Measurements from ENCODE around the gene VIPR1. TPM values are rescaled to one million over a fixed set of nuclear protein-coding genes. Genes with fewer than 3 reads are reported as not detected.
A peak's percentile ranks its signal among the peaks of the same experiment; 100 is the strongest.
"Not testable (repeated sequence)": the region's sequence is repeated elsewhere in the genome, so short reads cannot be mapped to it uniquely, and the experiment has no call there.

VIPR1 gene
- total RNA-seq, 1 donor from 2014 or later: 6.1 TPM

DNA sequence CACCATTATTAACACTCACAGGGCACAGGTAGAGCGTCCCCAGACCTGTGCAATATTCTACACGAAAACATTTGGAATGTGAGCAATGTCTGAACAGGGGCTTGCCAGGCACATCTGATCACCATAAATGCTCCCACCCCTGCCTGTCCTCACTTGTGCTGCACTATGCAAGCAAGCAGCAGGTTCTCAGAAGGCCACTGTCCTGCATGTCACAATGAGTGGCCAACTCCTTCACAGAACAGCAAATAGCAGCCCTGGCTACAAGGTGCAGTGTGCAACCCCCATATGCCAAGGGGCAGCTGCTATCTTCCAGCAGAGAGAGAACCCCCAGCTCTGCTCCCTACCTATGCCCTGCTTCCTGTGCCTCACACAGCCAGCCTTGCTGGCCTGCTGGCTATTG is 46.7 kb downstream of the VIPR1 start:
- H3K9me3 Mint-ChIP-seq (ENCODE audit: low read depth): no peaks in the 10 kb centered on the region
- peaks cover 16% of the 10 kb centered on the region for H3K36me3 Mint-ChIP-seq (ENCODE audit: low read depth)
- H3K27me3 Mint-ChIP-seq (ENCODE audit: low read depth): no peaks in the 10 kb centered on the region
- H3K4me1 Mint-ChIP-seq (ENCODE audit: low read depth): peaks cover 35% of the 10 kb centered on the region
- no peak overlapping the region for H3K27ac Mint-ChIP-seq (ENCODE audit: unreplicated experiment)
- TF ChIP-seq, protein P1, sequence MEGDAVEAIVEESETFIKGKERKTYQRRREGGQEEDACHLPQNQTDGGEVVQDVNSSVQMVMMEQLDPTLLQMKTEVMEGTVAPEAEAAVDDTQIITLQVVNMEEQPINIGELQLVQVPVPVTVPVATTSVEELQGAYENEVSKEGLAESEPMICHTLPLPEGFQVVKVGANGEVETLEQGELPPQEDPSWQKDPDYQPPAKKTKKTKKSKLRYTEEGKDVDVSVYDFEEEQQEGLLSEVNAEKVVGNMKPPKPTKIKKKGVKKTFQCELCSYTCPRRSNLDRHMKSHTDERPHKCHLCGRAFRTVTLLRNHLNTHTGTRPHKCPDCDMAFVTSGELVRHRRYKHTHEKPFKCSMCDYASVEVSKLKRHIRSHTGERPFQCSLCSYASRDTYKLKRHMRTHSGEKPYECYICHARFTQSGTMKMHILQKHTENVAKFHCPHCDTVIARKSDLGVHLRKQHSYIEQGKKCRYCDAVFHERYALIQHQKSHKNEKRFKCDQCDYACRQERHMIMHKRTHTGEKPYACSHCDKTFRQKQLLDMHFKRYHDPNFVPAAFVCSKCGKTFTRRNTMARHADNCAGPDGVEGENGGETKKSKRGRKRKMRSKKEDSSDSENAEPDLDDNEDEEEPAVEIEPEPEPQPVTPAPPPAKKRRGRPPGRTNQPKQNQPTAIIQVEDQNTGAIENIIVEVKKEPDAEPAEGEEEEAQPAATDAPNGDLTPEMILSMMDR (IDR thresholded peaks at IDR 0.05): no peak
- DNase-seq (ENCODE audit: low spot score): no peak
- no peak overlapping the region for H3K4me3 Mint-ChIP-seq (ENCODE audit: unreplicated experiment)

DNA sequence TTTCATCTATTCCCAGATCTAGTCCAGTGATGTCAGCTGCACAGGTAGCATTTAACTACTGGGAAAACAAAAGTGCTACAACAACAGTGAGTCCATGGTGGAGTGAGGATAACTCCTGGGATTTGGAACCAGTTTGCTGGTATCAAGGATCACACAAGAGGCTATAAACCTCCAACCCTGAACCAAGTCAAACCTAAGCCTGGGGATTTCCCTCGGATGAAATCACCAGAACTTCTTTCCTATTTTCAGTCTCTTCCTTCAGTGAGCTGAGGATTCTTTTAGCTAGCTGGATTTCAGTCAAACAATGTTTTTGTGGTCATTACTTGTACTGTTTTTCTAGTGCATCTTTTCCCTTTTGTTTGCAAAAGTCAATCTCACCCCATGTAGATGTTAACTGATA is 47.8 kb downstream of the VIPR1 start:
- Mint-ChIP-seq H3K27ac (ENCODE audit: unreplicated experiment) (no peak overlapping the region), H3K27me3 (ENCODE audit: low read depth) (no peaks in the 10 kb centered on the region), H3K36me3 (ENCODE audit: low read depth) (peaks cover 19% of the 10 kb centered on the region), H3K9me3 (ENCODE audit: low read depth) (no peaks in the 10 kb centered on the region), H3K4me1 (ENCODE audit: low read depth) (peaks cover 24% of the 10 kb centered on the region), H3K4me3 (ENCODE audit: unreplicated experiment) (no peak overlapping the region)
- TF ChIP-seq, protein P1 (IDR thresholded peaks at IDR 0.05): no peak
- no peak for DNase-seq (ENCODE audit: low spot score)

DNA sequence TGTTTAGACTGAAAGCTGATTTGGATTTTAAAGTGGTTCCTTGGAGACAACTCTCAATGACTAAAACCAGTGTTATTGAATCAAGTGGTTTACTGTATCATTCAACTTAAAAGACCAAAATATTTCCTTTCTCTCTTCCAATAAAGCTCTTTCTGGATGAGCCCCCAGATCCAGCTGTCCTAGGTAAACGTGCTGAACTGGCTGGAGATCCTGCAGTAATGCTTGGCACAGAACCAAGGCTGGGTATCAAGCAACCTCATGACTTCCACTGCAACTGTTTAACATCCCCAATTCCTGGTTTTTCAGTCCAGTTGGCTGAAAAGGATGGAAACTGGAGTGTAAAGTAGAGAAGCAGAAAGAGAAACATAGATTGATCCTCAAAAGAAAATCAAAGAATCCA is 50.4 kb downstream of the VIPR1 start:
- TF ChIP-seq, protein P1 (IDR thresholded peaks at IDR 0.05): no peak
- Mint-ChIP-seq H3K36me3 (ENCODE audit: low read depth) (peaks cover 30% of the 10 kb centered on the region), H3K27me3 (ENCODE audit: low read depth) (no peaks in the 10 kb centered on the region), H3K9me3 (ENCODE audit: low read depth) (no peaks in the 10 kb centered on the region), H3K27ac (ENCODE audit: unreplicated experiment) (no peak overlapping the region), H3K4me3 (ENCODE audit: unreplicated experiment) (no peak overlapping the region), H3K4me1 (ENCODE audit: low read depth) (peaks cover under 1% of the 10 kb centered on the region)
- no peak for DNase-seq (ENCODE audit: low spot score)

DNA sequence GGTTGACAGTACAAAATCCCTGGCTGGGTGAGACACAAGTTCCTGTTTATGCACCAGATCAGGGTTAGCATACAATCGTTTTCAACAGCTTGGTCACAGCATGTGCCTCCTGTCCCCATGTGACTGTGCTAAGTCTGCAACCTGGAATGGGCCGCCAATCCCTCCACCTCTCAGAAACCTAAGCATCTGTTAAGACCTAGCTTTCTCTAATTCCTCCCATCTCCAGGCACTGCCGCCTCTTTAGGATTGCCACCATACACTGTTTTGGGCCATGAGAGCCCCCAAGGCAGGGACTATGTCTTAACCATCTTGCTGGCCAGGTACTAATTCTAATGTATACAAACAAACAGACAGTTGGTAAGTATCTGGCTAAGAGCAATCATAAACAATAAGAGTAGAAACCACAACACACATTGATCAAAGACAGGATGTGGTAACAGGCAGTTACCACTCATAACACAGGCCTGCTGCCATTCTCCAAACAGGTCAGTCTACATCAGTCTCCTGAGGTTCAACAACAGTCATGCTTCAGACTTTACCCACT is 53.7 kb downstream of the VIPR1 start:
- Mint-ChIP-seq H3K27ac (ENCODE audit: unreplicated experiment) (no peak overlapping the region), H3K36me3 (ENCODE audit: low read depth) (peaks cover 31% of the 10 kb centered on the region), H3K4me3 (ENCODE audit: unreplicated experiment) (no peak overlapping the region), H3K4me1 (ENCODE audit: low read depth) (no peaks in the 10 kb centered on the region), H3K9me3 (ENCODE audit: low read depth) (no peaks in the 10 kb centered on the region), H3K27me3 (ENCODE audit: low read depth) (no peaks in the 10 kb centered on the region)
- DNase-seq (ENCODE audit: low spot score): no peak
- TF ChIP-seq, protein P1 (IDR thresholded peaks at IDR 0.05): no peak

DNA sequence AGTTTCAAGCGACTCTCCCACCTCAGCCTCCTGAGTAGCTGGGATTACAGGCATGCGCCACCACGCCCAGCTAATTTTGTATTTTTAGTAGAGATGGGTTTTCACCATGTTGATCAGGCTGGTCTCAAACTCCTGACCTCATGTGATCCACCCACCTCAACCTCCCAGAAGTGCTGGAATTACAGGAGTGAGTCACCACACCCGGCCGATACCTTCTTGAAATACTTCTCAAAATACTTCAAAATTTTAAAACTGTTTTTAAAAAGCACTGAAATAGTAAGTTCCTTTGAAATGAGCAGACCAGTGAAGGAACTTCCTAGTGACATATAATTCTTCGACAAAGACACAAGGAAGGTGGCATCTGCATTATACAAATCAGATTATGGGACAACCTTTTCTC is 54.4 kb downstream of the VIPR1 start:
- not testable (repeated sequence) for DNase-seq (ENCODE audit: low spot score); H3K9me3 Mint-ChIP-seq (ENCODE audit: low read depth); H3K27me3 Mint-ChIP-seq (ENCODE audit: low read depth); H3K4me1 Mint-ChIP-seq (ENCODE audit: low read depth); H3K27ac Mint-ChIP-seq (ENCODE audit: unreplicated experiment); H3K4me3 Mint-ChIP-seq (ENCODE audit: unreplicated experiment)
- H3K36me3 Mint-ChIP-seq (ENCODE audit: low read depth): peaks cover 29% of the 10 kb centered on the region

DNA sequence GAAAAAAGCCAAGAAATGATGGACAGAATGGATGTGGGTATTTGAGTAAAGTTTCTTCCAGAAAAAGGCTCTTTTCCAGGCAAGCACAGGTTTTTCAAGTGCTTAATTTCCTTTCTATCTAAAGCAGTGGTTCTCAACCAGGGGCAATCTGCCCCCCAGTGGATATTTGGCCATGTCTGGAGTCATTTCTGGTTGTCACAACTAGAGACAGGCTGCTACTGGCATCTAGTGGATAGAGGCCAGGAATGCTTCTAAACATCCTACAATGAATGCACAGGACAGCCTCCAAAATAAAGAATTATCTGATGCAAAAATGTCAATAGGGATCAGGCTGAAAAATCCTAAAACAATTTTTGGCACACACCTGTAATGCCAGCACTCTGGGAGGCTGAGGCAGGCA is 55.4 kb downstream of the VIPR1 start:
- no peaks in the 10 kb centered on the region for H3K4me1 Mint-ChIP-seq (ENCODE audit: low read depth)
- H3K4me3 Mint-ChIP-seq (ENCODE audit: unreplicated experiment): no peak overlapping the region
- H3K36me3 Mint-ChIP-seq (ENCODE audit: low read depth): peaks cover 27% of the 10 kb centered on the region
- TF ChIP-seq, protein P1 (IDR thresholded peaks at IDR 0.05): peak; percentile 62
- no peaks in the 10 kb centered on the region for H3K27me3 Mint-ChIP-seq (ENCODE audit: low read depth)
- DNase-seq (ENCODE audit: low spot score): no peak
- no peak overlapping the region for H3K27ac Mint-ChIP-seq (ENCODE audit: unreplicated experiment)
- no peaks in the 10 kb centered on the region for H3K9me3 Mint-ChIP-seq (ENCODE audit: low read depth)

Data from chondrocyte (in vitro differentiated cells).